ENCODE results near the gene SMCO1.

- TF ChIP-seq POLR2A (IDR thresholded peaks at IDR 0.05; ENCODE audit: low read length) (no peak), GATA1 (IDR thresholded peaks at IDR 0.05; ENCODE audit: low read depth, low read length) (no peak)
Measured at GRCh38 chr3:196504556-196504955, 10.6 kb downstream of the SMCO1 start.
